GM23248 (cell line): Measurements from ENCODE around the gene HOXD9. TPM values are rescaled to one million over a fixed set of nuclear protein-coding genes. Genes with fewer than 3 reads are reported as not detected.

Source experiments
- DNase-seq: peaks from one replicate; pipeline ENCODE4 v3.0.0-alpha.2; 2015
- H2AFZ ChIP-seq: fragments of 200-600 bp; sonication (generic); 2 replicates; pipeline ENCODE4 v1.6.1; 2016; ENCODE audit warnings: antibody characterized with exemption
- H3F3A ChIP-seq: fragments of 200-600 bp; sonication (generic); 2 replicates; pipeline ENCODE4 v1.6.1; 2016; ENCODE audit warnings: mild to moderate bottlenecking, antibody characterized with exemption, mixed run types; ENCODE audit not compliant: insufficient read depth
- H3K27ac ChIP-seq: fragments of 200-600 bp; sonication (generic); 2 replicates; pipeline ENCODE4 v1.5.1; 2016; ENCODE audit warnings: mild to moderate bottlenecking
- H3K27me3 ChIP-seq: fragments of 200-600 bp; sonication (generic); replicated peaks from 2 replicates; pipeline ENCODE4 v1.6.1; 2016; ENCODE audit warnings: mild to moderate bottlenecking; ENCODE audit not compliant: insufficient read depth
- H3K36me3 ChIP-seq: fragments of 200-600 bp; sonication (generic); 2 replicates; pipeline ENCODE4 v1.6.1; 2016; ENCODE audit warnings: low read depth, mild to moderate bottlenecking
- H3K4me1 ChIP-seq: fragments of 200-600 bp; sonication (generic); 2 replicates; pipeline ENCODE4 v1.6.1; 2016; ENCODE audit warnings: mild to moderate bottlenecking; ENCODE audit not compliant: insufficient read depth
- H3K4me2 ChIP-seq: fragments of 200-600 bp; sonication (generic); one replicate; pipeline ENCODE4 v1.6.1; 2016; ENCODE audit warnings: mild to moderate bottlenecking; ENCODE audit not compliant: unreplicated experiment
- H3K4me3 ChIP-seq: fragments of 200-600 bp; sonication (generic); 2 replicates; pipeline ENCODE4 v1.5.1; 2016; ENCODE audit warnings: mild to moderate bottlenecking
- H3K79me2 ChIP-seq: fragments of 200-600 bp; sonication (generic); 2 replicates; pipeline ENCODE4 v1.6.1; 2016; ENCODE audit warnings: mild to moderate bottlenecking; ENCODE audit not compliant: insufficient read depth
- H3K9ac ChIP-seq: fragments of 200-600 bp; sonication (generic); 2 replicates; pipeline ENCODE4 v1.6.1; 2016; ENCODE audit warnings: mild to moderate bottlenecking
- H3K9me2 ChIP-seq: fragments of 200-600 bp; sonication (generic); 2 replicates; pipeline ENCODE4 v1.6.1; 2016; ENCODE audit warnings: mixed run types, mild to moderate bottlenecking, moderate library complexity; ENCODE audit not compliant: insufficient read depth
- H3K9me3 ChIP-seq: fragments of 200-600 bp; sonication (generic); one replicate; pipeline ENCODE4 v1.6.1; 2017; ENCODE audit warnings: low read depth
- H4K20me1 ChIP-seq: fragments of 200-600 bp; sonication (generic); 2 replicates; pipeline ENCODE4 v1.6.0; 2016; ENCODE audit not compliant: insufficient read depth
- EZH2 ChIP-seq: fragments of 200-600 bp; sonication (generic); IDR thresholded peaks from 2 replicates; pipeline ENCODE4 v1.6.1; 2018; ENCODE audit warnings: antibody characterized with exemption, mild to moderate bottlenecking; ENCODE audit not compliant: insufficient read depth, poor library complexity, severe bottlenecking
- EZH2phosphoT487 ChIP-seq: fragments of 200-600 bp; sonication (generic); IDR thresholded peaks from 2 replicates; pipeline ENCODE4 v1.6.1; 2018; ENCODE audit warnings: antibody characterized with exemption, moderate library complexity, mild to moderate bottlenecking, low read depth; ENCODE audit not compliant: insufficient read depth
- WGBS, 2 experiments: methylation state at CpG; one replicate each; pipeline ENCODE4 v1.1.6; 2015 to 2017; ENCODE audit warnings: low lambda C conversion rate in 2 of 2, low coverage in 1 of 2; ENCODE audit errors: missing lambda C conversion rate in 2 of 2; 5-methylcytosine and 5-hydroxymethylcytosine counted together
- in situ Hi-C: fragments of 300-500 bp; cut with MboI; formaldehyde crosslinking; loops from 2 replicates; pipeline ENCODE4 v1.15.0; 2020
- polyA plus RNA-seq: library from polyadenylated mRNA; unstranded; fragments of >200 nt; fragmentation: Nextera tagmentation; extraction: Ambion mirVana; gene quantifications from 2 replicates; pipeline ENCODE4 v1.2.1, GENCODE V29; 2016
- total RNA-seq: library from RNA; depleted of rRNA; stranded (reverse); fragments of >200 nt; shearing (Covaris generic); gene quantifications from 2 replicates; pipeline ENCODE4 v1.2.3, GENCODE V29; 2014

The HOXD9 gene
- total and polyA plus RNA-seq, 2 experiments from 2014 or later = 4.2 to 7.2 TPM

DNA sequence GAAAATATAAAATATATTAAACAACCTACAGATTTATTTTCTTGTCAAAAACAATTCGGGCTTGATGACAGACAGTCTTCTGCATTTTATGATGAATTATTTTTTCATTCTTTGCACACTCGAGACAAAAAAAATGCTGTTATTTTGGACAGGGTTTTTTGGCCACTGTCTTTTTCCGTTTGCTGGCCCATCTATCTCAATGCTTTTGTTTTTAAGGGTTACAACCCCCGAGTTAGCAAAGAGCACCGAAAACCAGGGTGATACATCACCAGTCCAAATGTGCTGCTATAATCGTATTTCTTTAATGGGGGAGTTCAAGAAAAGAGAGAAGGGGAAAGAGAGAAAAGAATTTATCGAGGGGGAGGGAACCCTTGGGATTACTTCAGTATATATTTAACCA, 46.5 kb upstream of the HOXD9 start:
- H3K36me3 ChIP-seq = no peaks in the 10 kb centered on the region
- H3K9me2 ChIP-seq = no peaks in the 10 kb centered on the region
- H3K27ac ChIP-seq = no peak overlapping the region
- H3K4me3 ChIP-seq = no peak overlapping the region
- H3F3A ChIP-seq = no peaks in the 10 kb centered on the region
- DNase-seq = no peak
- H3K4me1 ChIP-seq = no peaks in the 10 kb centered on the region
- no peak overlapping the region for H3K9ac ChIP-seq
- H4K20me1 ChIP-seq = no peaks in the 10 kb centered on the region
- H3K4me2 ChIP-seq = no peak overlapping the region
- no peak overlapping the region for H2AFZ ChIP-seq
- H3K79me2 ChIP-seq = no peaks in the 10 kb centered on the region
- no peaks in the 10 kb centered on the region for H3K9me3 ChIP-seq
- peaks cover 89% of the 10 kb centered on the region for H3K27me3 ChIP-seq
- in situ Hi-C loops = loop anchor here (5.0 to 10.0 kb wide), 2 partner anchors 389 to 711 kb away; no protein-coding TSS in a partner anchor
- WGBS, 2 experiments = 5% methylated on average over 7 of the region's 7 CpGs
- TF ChIP-seq EZH2 = no peak
- TF ChIP-seq EZH2phosphoT487 = 0 out of 2 replicates have a peak, but pooled peaks have one; percentile 4

DNA sequence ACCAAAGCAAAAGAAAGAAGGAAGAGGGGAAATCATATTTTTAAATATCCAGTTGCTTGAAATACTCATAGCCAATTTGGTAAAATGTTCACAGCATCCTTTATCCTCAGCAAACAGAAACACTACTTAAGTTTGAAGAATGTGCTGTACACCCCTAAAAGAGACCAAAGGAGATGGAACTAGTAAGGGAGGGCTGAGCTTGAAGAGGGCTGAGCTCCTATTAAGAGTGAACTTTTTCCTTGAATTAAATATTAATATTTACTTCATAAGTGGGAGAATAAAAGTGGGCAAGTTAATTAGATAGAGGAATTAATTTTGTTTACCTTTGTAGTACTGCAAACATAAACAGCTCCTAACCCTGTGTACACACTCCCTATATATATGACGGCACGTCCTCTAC, 45.7 kb upstream of the HOXD9 start:
- Histone ChIP-seq H3K79me2 (no peaks in the 10 kb centered on the region), H3K4me2 (no peak overlapping the region), H3K9me3 (no peaks in the 10 kb centered on the region), H3K4me1 (no peaks in the 10 kb centered on the region), H3K9me2 (no peaks in the 10 kb centered on the region), H3K36me3 (no peaks in the 10 kb centered on the region), H3F3A (no peaks in the 10 kb centered on the region), H2AFZ (no peak overlapping the region), H3K27me3 (peaks cover 89% of the 10 kb centered on the region), H4K20me1 (no peaks in the 10 kb centered on the region), H3K9ac (no peak overlapping the region), H3K4me3 (no peak overlapping the region), H3K27ac (no peak overlapping the region)
- no peak for DNase-seq
- in situ Hi-C loops = loop anchor here (5.0 to 10.0 kb wide), 2 partner anchors 389 to 712 kb away; no protein-coding TSS in a partner anchor
- TF ChIP-seq EZH2phosphoT487 (no peak), EZH2 (no peak)
- 64 to 72% methylated on average over 2 of the region's 2 CpGs for WGBS, 2 experiments

DNA sequence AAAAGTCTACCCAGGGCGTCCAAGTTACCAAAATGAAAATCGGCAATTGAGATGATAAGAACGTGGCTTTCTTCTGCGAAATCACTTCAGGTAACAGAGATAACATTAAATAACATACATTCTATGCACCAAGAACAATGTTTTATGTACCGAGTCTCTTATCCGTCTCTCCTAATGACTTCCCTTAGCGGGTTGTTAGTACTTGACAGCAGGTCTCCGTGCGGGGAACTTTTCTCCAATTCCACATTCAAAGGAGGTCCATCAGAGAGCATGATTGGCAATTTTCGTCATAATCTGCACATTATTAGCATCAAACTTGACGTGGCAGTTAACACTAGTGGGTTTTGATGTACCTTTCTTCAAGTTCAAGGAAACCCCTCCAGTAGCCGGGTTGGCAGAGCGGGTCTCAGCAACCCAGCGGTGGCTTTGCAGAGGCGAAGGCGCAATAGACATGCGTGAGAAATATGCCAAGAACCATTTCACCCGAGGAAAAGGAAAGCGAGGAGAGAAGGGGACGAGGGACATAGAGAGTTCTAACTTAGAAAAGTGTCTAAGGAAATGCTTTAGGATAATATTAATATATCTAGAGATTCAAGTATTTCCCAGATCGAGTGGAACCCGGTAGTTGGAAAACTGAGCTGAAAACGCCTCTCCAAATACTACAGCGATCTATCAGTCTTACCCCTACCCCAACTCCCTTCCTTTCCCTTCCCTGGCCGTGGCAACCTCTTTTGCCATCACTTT, 43.8 kb upstream of the HOXD9 start:
- TF ChIP-seq EZH2 (no peak), EZH2phosphoT487 (no peak)
- WGBS, 2 experiments = 28 to 31% methylated on average over 25 of the region's 25 CpGs
- H3K9ac ChIP-seq = no peak overlapping the region
- H3K9me3 ChIP-seq = no peaks in the 10 kb centered on the region
- H3K9me2 ChIP-seq = no peaks in the 10 kb centered on the region
- H3K27me3 ChIP-seq = peaks cover 89% of the 10 kb centered on the region
- no peak for DNase-seq
- peak overlapping the region; percentile 70 for H3K4me2 ChIP-seq
- peak overlapping the region; percentile 61; the same call in 1 of the 2 replicates for H2AFZ ChIP-seq
- no peak overlapping the region for H3K27ac ChIP-seq
- no peaks in the 10 kb centered on the region for H3K4me1 ChIP-seq
- H4K20me1 ChIP-seq = no peaks in the 10 kb centered on the region
- H3K36me3 ChIP-seq = no peaks in the 10 kb centered on the region
- H3F3A ChIP-seq = no peaks in the 10 kb centered on the region
- in situ Hi-C loops = loop anchor here (5.0 to 10.0 kb wide), 2 partner anchors 391 to 714 kb away; no protein-coding TSS in a partner anchor
- H3K79me2 ChIP-seq = no peaks in the 10 kb centered on the region
- H3K4me3 ChIP-seq = peak overlapping the region; percentile 63

DNA sequence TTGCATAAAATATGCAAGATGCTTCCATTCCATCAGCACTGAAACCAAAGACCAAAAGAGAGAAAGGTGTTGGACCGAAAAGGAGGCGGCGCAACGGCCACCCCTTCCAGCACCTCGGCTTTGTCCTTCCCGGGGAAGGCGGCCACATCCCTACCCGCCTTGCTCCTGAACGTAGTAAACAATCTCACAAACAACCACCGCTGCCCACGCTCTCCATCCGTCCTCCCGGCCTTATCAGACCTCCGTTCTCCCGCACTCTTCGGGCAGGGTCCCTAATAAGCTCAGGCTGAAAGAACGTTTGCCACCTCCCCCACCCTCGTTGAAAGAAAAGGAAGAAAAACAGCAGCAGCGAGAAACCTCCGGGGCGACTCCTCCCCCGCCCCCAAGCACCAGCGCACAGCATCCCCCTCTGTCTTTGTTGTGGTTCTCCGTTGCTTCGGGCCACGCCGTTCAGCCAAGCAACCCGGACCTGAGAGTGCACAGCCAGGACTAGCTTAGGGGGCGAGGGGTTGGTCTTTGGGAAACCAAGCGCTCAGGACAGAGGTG, 43.2 kb upstream of the HOXD9 start:
- H3K4me1 ChIP-seq = no peaks in the 10 kb centered on the region

More for the DNA sequence above, 43.2 kb upstream of the HOXD9 start:
- 11 to 16% methylated on average over 29 to 30 of the region's 30 CpGs for WGBS, 2 experiments
- peaks cover 91% of the 10 kb centered on the region for H3K27me3 ChIP-seq
- peak overlapping the region; percentile 61 for H2AFZ ChIP-seq
- no peaks in the 10 kb centered on the region for H3K9me3 ChIP-seq
- no peak for DNase-seq
- H3K36me3 ChIP-seq = no peaks in the 10 kb centered on the region
- no peaks in the 10 kb centered on the region for H3K79me2 ChIP-seq
- TF ChIP-seq EZH2phosphoT487 = no peak
- TF ChIP-seq EZH2 = no peak
- no peaks in the 10 kb centered on the region for H3K9me2 ChIP-seq
- H3K27ac ChIP-seq = no peak overlapping the region
- H3K9ac ChIP-seq = no peak overlapping the region
- H3K4me2 ChIP-seq = peak overlapping the region; percentile 70
- H4K20me1 ChIP-seq = no peaks in the 10 kb centered on the region
- peak overlapping the region; percentile 63 for H3K4me3 ChIP-seq
- in situ Hi-C loops = loop anchor here (5.0 to 10.0 kb wide), 2 partner anchors 392 to 715 kb away; no protein-coding TSS in a partner anchor
- no peaks in the 10 kb centered on the region for H3F3A ChIP-seq
